Testis (tissue), 2 donors: ENCODE measurements around the gene ZBTB7C.

Experiments used
- POLR2A ChIP-seq: fragments of 450-650 bp; IDR thresholded peaks from one replicate; pipeline ENCODE4 v1.6.1; 2017; ENCODE audit warnings: antibody characterized with exemption, mild to moderate bottlenecking, moderate library complexity
- TF ChIP-seq, protein P1 (sequence below), 3 experiments: fragments of 450-650 bp in 2 of 3; fragments of 200-600 bp in 1 of 3; sonication (generic) in 1 of 3; IDR thresholded peaks; one replicate each; pipeline ENCODE4 v1.5.1; 2016 to 2019; ENCODE audit warnings: antibody characterized with exemption in 3 of 3, mild to moderate bottlenecking in 2 of 3, moderate library complexity in 1 of 3

DNA sequence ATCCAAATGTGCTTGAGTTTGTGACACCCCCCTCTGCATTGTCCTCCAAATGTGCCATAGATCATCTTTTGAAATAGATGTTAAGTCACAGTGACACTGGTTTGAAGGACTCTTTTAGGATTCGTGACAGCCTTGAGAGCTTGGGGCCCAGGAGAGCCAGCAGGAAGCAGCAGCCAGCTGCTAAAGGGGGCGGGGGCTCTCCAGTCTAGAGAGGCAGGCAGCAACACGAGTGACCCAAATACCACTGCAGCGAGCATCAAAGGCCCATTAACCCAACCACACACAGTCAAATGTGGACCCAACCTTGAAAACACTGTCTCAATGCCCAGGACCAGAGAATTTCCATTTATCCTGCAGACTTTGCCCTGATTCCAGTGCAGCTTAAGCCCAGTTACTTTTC is 75.6 kb downstream of the ZBTB7C start:
- TF ChIP-seq, protein P1, sequence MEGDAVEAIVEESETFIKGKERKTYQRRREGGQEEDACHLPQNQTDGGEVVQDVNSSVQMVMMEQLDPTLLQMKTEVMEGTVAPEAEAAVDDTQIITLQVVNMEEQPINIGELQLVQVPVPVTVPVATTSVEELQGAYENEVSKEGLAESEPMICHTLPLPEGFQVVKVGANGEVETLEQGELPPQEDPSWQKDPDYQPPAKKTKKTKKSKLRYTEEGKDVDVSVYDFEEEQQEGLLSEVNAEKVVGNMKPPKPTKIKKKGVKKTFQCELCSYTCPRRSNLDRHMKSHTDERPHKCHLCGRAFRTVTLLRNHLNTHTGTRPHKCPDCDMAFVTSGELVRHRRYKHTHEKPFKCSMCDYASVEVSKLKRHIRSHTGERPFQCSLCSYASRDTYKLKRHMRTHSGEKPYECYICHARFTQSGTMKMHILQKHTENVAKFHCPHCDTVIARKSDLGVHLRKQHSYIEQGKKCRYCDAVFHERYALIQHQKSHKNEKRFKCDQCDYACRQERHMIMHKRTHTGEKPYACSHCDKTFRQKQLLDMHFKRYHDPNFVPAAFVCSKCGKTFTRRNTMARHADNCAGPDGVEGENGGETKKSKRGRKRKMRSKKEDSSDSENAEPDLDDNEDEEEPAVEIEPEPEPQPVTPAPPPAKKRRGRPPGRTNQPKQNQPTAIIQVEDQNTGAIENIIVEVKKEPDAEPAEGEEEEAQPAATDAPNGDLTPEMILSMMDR (IDR thresholded peaks at IDR 0.05) = no peak
- TF ChIP-seq POLR2A = no peak
